OCI-LY3 (cell line): ENCODE measurements around the gene SLC37A4.
"Not testable (repeated sequence)": the region's sequence is repeated elsewhere in the genome, so short reads cannot be mapped to it uniquely, and the experiment has no call there.

Experiments used
- CTCF ChIP-seq: fragments of 200-600, 300-600 bp; sonication (generic); IDR thresholded peaks from 2 replicates; pipeline ENCODE4 v1.5.1; 2014; ENCODE audit warnings: antibody characterized with exemption, low read length, low read depth
- EZH2phosphoT487 ChIP-seq: fragments of 200-600 bp; shearing (Covaris generic); IDR thresholded peaks from 2 replicates; pipeline ENCODE4 v1.6.1; 2018; ENCODE audit warnings: antibody characterized with exemption, mixed run types, low read depth

GRCh38 chr11:119059128-119059527 is 28.5 kb upstream of the SLC37A4 start:
- TF ChIP-seq CTCF, EZH2phosphoT487: not testable (repeated sequence)
